Neuronal stem cell (in vitro differentiated cells): Measurements from ENCODE around the gene NOL11.
"Not testable (repeated sequence)": the region's sequence is repeated elsewhere in the genome, so short reads cannot be mapped to it uniquely, and the experiment has no call there.

Experiments used
- DNase-seq: peaks from one replicate; pipeline ENCODE4 v3.0.0-alpha.2; 2013; ENCODE audit warnings: low spot score
- H2AFZ ChIP-seq: one replicate; pipeline ENCODE4 v1.6.1; 2013; ENCODE audit warnings: mild to moderate bottlenecking, low read length, inconsistent platforms
- H2AK5ac ChIP-seq: 2 replicates; pipeline ENCODE4 v1.6.1; 2013; ENCODE audit warnings: low read depth, mild to moderate bottlenecking, inconsistent platforms, low read length, moderate library complexity, mixed read lengths
- H2BK120ac ChIP-seq: 2 replicates; pipeline ENCODE4 v1.6.1; 2013; ENCODE audit warnings: low read depth, mild to moderate bottlenecking, inconsistent platforms, low read length, moderate library complexity, mixed read lengths
- H2BK12ac ChIP-seq: one replicate; pipeline ENCODE4 v1.6.1; 2013; ENCODE audit warnings: low read length, inconsistent platforms
- H2BK15ac ChIP-seq: 2 replicates; pipeline ENCODE4 v1.6.1; 2013; ENCODE audit warnings: mild to moderate bottlenecking, low read length, inconsistent platforms, mixed read lengths
- H2BK5ac ChIP-seq: one replicate; pipeline ENCODE4 v1.6.1; 2013; ENCODE audit warnings: inconsistent platforms, mild to moderate bottlenecking, low read length, moderate library complexity
- H3K14ac ChIP-seq: one replicate; pipeline ENCODE4 v1.6.1; 2013; ENCODE audit warnings: low read length, inconsistent platforms
- H3K18ac ChIP-seq: 2 replicates; pipeline ENCODE4 v1.6.1; 2013; ENCODE audit warnings: low read length, inconsistent platforms
- H3K23ac ChIP-seq: 2 replicates; pipeline ENCODE4 v1.6.1; 2013; ENCODE audit warnings: low read depth, mild to moderate bottlenecking, mixed read lengths, low read length, inconsistent platforms; ENCODE audit not compliant: poor library complexity
- H3K27ac ChIP-seq: replicated peaks from 3 replicates; pipeline ENCODE4 v1.5.1; 2013; ENCODE audit warnings: low read length, inconsistent platforms
- H3K27me3 ChIP-seq, 3 experiments: 2 replicates each; pipeline ENCODE4 v1.6.1; 2013; ENCODE audit warnings: low read length in 3 of 3, mild to moderate bottlenecking in 2 of 3, inconsistent platforms in 1 of 3, low read depth in 1 of 3, mixed read lengths in 1 of 3, moderate library complexity in 1 of 3; ENCODE audit not compliant: control insufficient read depth in 3 of 3, insufficient read depth in 3 of 3
- H3K36me3 ChIP-seq, 2 donors: replicated peaks in 1 of 2; 2 replicates each; pipeline ENCODE4 v1.6.1; 2013; ENCODE audit warnings: low read length in 2 of 2; ENCODE audit not compliant: control insufficient read depth in 2 of 2, insufficient read depth in 2 of 2
- H3K4ac ChIP-seq: 2 replicates; pipeline ENCODE4 v1.6.1; 2013; ENCODE audit warnings: inconsistent platforms, mild to moderate bottlenecking, low read length, moderate library complexity
- H3K4me1 ChIP-seq, 2 donors: 1 replicate in 1 of 2; 2 replicates in 1 of 2; pipeline ENCODE4 v1.6.1; 2013; ENCODE audit warnings: low read length in 2 of 2, low read depth in 1 of 2; ENCODE audit not compliant: control insufficient read depth in 2 of 2, insufficient read depth in 1 of 2
- H3K4me2 ChIP-seq: one replicate; pipeline ENCODE4 v1.6.1; 2013; ENCODE audit warnings: mild to moderate bottlenecking, low read length, inconsistent platforms; ENCODE audit not compliant: insufficient read depth, poor library complexity, severe bottlenecking
- H3K4me3 ChIP-seq, 2 donors: 2 replicates each; pipeline ENCODE4 v1.5.1; 2013; ENCODE audit warnings: low read length in 2 of 2, mild to moderate bottlenecking in 2 of 2, inconsistent platforms in 1 of 2, moderate library complexity in 1 of 2
- H3K79me1 ChIP-seq: one replicate; pipeline ENCODE4 v1.6.1; 2013; ENCODE audit warnings: low read depth, mild to moderate bottlenecking, inconsistent platforms, low read length, moderate library complexity
- H3K9ac ChIP-seq: one replicate; pipeline ENCODE4 v1.6.1; 2013; ENCODE audit warnings: mild to moderate bottlenecking, low read depth, low read length, inconsistent platforms; ENCODE audit not compliant: poor library complexity
- H3K9me3 ChIP-seq, 2 donors: replicated peaks in 1 of 2; 2 replicates each; pipeline versions ENCODE3 to v1.6.1; 2013; ENCODE audit warnings: low read length in 2 of 2, mild to moderate bottlenecking in 2 of 2, inconsistent platforms in 1 of 2, low read depth in 1 of 2, mixed read lengths in 1 of 2, moderate library complexity in 1 of 2; ENCODE audit not compliant: control insufficient read depth in 2 of 2, insufficient read depth in 1 of 2
- H4K8ac ChIP-seq: one replicate; pipeline ENCODE4 v1.6.1; 2013; ENCODE audit warnings: low read depth, mild to moderate bottlenecking, inconsistent platforms, low read length, moderate library complexity
- H4K91ac ChIP-seq: one replicate; pipeline ENCODE4 v1.6.1; 2013; ENCODE audit warnings: low read length, low read depth, mild to moderate bottlenecking, inconsistent platforms; ENCODE audit not compliant: poor library complexity
- WGBS, 2 donors: extraction: QIAGEN DNeasy Blood & Tissue Kit; methylation state at CpG; one replicate each; pipeline ENCODE4 v1.1.7; 2013; ENCODE audit warnings: missing lambda C conversion rate in 2 of 2, mixed read lengths in 1 of 2; ENCODE audit not compliant: insufficient read length in 2 of 2, insufficient replicate concordance in 1 of 2; ENCODE audit errors: extremely low coverage in 2 of 2; 5-methylcytosine and 5-hydroxymethylcytosine counted together

The NOL11 gene

DNA sequence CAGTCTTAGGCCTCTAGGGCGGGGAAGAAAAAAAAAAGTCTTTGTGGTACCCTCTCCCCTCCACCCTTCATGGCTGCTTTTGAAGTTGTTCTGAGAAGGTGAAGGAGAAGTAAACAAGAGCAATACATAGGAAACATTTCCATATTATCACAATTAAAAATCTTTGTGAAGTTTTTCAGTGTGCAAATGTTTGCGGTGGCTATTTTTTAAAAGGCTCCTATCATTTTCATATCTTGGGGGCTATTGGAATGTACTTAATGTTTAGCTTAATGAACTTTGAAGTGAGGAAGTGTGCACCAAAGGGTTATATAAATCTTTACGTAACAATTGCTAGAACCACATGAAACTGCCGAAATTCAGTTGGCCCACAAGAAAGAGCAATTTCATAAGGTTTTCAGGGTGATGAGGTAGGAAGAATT, 7.6 kb downstream of the NOL11 start:
- H4K8ac ChIP-seq = no peak overlapping the region
- no CpG with 5 or more reads among the region's 4 CpGs for WGBS, 2 donors
- H2AK5ac ChIP-seq = no peak overlapping the region
- no peaks in the 10 kb centered on the region for H3K4me1 ChIP-seq
- no peaks in the 10 kb centered on the region for H3K79me1 ChIP-seq
- H3K4me3 ChIP-seq = no peak overlapping the region
- H2BK5ac ChIP-seq = no peak overlapping the region
- no peak overlapping the region for H2BK120ac ChIP-seq
- H2BK15ac ChIP-seq = no peak overlapping the region
- no peak overlapping the region for H2AFZ ChIP-seq
- no peak overlapping the region for H2BK12ac ChIP-seq
- no peak overlapping the region for H3K18ac ChIP-seq
- no peak overlapping the region for H3K23ac ChIP-seq
- H3K14ac ChIP-seq = no peak overlapping the region
- no peak overlapping the region for H3K9ac ChIP-seq
- H3K4ac ChIP-seq = no peak overlapping the region
- H3K27me3 ChIP-seq = no peaks in the 10 kb centered on the region
- no peak overlapping the region for H3K4me2 ChIP-seq
- peaks cover 40 to 97% of the 10 kb centered on the region in 2 donors for H3K36me3 ChIP-seq
- H3K9me3 ChIP-seq = peaks cover 2 to 5% of the 10 kb centered on the region in 2 donors
- H4K91ac ChIP-seq = no peak overlapping the region
- no peak for DNase-seq
- no peak overlapping the region for H3K27ac ChIP-seq

GRCh38 chr17:67725807-67726206, 8.1 kb downstream of the NOL11 start:
- Histone ChIP-seq H2BK120ac (no peak overlapping the region), H3K18ac (no peak overlapping the region), H3K4ac (no peak overlapping the region), H3K9ac (no peak overlapping the region), H3K27me3 (no peaks in the 10 kb centered on the region), H4K8ac (no peak overlapping the region), H2BK5ac (no peak overlapping the region), H3K23ac (no peak overlapping the region), H3K4me1 (no peaks in the 10 kb centered on the region), H3K4me2 (no peak overlapping the region), H4K91ac (no peak overlapping the region), H3K14ac (no peak overlapping the region), H3K36me3 (peaks cover 41 to 97% of the 10 kb centered on the region in 2 donors), H3K4me3 (no peak overlapping the region), H2BK15ac (no peak overlapping the region), H3K9me3 (peaks cover 4 to 9% of the 10 kb centered on the region in 2 donors), H3K79me1 (no peaks in the 10 kb centered on the region), H3K27ac (no peak overlapping the region), H2AK5ac (no peak overlapping the region), H2AFZ (no peak overlapping the region), H2BK12ac (no peak overlapping the region)
- whole genome bisulfite sequencing, 2 donors = no CpG with 5 or more reads among the region's 4 CpGs
- DNase-seq = no peak

DNA sequence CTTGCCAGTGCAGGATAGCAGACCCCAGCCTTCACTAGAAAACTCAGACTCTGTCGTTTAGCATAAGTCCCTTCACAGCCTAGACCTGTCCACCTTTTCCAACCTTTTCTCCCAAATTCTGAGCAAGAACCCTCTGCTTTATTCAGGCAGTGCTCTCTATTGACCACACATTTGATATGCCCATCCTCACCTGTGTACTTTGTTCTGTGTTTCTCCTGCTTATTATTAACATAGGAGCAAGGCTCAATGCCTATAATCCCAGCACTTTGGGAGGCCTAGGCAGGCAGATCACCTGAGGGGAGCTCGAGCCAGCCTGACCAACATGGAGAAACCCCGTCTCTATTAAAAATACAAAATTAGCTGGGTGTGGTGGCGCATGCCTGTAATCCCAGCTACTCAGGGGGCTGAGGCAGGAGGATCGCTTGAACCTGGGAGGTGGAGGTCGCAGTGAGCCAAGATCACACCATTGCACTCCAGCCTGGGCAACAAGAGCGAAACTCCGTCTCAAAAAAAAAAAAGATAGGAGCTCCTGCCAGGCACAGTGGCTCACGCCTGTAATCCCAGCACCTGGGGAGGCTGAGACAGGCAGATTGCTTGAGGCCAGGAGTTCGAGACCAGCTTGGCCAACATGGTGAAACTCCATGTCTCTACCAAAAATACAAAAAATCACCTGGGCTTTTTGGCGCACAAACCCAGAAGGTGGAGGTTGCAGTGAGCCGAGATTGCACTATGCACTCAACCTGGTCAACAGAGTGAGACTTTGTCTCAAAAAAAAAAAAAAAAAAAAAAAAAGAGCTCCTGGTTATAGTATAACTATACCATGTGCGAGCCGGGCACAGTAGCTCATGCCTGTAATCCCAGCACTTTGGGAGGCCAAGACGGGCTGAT, 9.7 kb downstream of the NOL11 start:
- H3K4ac ChIP-seq, H2BK15ac ChIP-seq, H2BK120ac ChIP-seq, DNase-seq, H3K27ac ChIP-seq, H2AK5ac ChIP-seq, H3K4me1 ChIP-seq, H3K27me3 ChIP-seq, H2BK5ac ChIP-seq, H4K8ac ChIP-seq, H2BK12ac ChIP-seq, H3K79me1 ChIP-seq, H2AFZ ChIP-seq, H3K9ac ChIP-seq, H3K18ac ChIP-seq, H4K91ac ChIP-seq, H3K4me3 ChIP-seq, H3K23ac ChIP-seq, H3K4me2 ChIP-seq, H3K14ac ChIP-seq: not testable (repeated sequence)
- Histone ChIP-seq H3K36me3 (peaks cover 36 to 96% of the 10 kb centered on the region in 2 donors), H3K9me3 (peaks cover 6 to 18% of the 10 kb centered on the region in 2 donors)
- no CpG with 5 or more reads among the region's 15 CpGs for WGBS, 2 donors

- Histone ChIP-seq H3K18ac (no peak overlapping the region), H3K14ac (no peak overlapping the region), H3K36me3 (peaks cover 33 to 97% of the 10 kb centered on the region in 2 donors), H3K79me1 (no peaks in the 10 kb centered on the region), H2BK15ac (no peak overlapping the region), H3K4me3 (no peak overlapping the region), H3K9ac (no peak overlapping the region), H3K4me1 (no peaks in the 10 kb centered on the region), H2AFZ (no peak overlapping the region), H3K27me3 (no peaks in the 10 kb centered on the region), H3K27ac (no peak overlapping the region), H3K9me3 (peaks cover 6 to 18% of the 10 kb centered on the region in 2 donors), H3K4ac (no peak overlapping the region), H3K4me2 (no peak overlapping the region), H2BK120ac (no peak overlapping the region), H2BK12ac (no peak overlapping the region), H3K23ac (no peak overlapping the region), H4K91ac (no peak overlapping the region), H4K8ac (no peak overlapping the region), H2BK5ac (no peak overlapping the region), H2AK5ac (no peak overlapping the region)
- no peak for DNase-seq
- no CpG with 5 or more reads among the region's 6 CpGs for WGBS, 2 donors
Measured at GRCh38 chr17:67729903-67730302, 12.2 kb downstream of the NOL11 start.
